HEK293T (cell line): Measurements from ENCODE around the gene UBE2I.

ENCODE experiments used
- CTCF ChIA-PET: fragments of 350-600 bp; formaldehyde crosslinking; extraction: SDS; loops from one replicate; lab custom pipeline; 2021; ENCODE audit warnings: antibody characterized with exemption, inconsistent platforms; lab: Yijun Ruan, JAX
- POLR2A ChIA-PET: fragments of 350-600 bp; formaldehyde crosslinking; extraction: SDS; loops from one replicate; lab custom pipeline; 2020; ENCODE audit warnings: antibody characterized with exemption, inconsistent platforms; lab: Yijun Ruan, JAX
- DNase-seq: peaks from one replicate; pipeline ENCODE4 v3.0.0; 2012; ENCODE audit warnings: mixed read lengths; ENCODE audit errors: extremely low spot score
- ARNT ChIP-seq: fragments of 450-650 bp; IDR thresholded peaks from 2 replicates; pipeline ENCODE4 v1.6.1; 2017; ENCODE audit warnings: mild to moderate bottlenecking
- BHLHE40 ChIP-seq: fragments of 450-650 bp; IDR thresholded peaks from 2 replicates; pipeline ENCODE4 v1.6.1; 2016; ENCODE audit warnings: mild to moderate bottlenecking, moderate library complexity, borderline replicate concordance
- CTBP1 ChIP-seq: fragments of 450-650 bp; IDR thresholded peaks from 2 replicates; pipeline ENCODE4 v1.6.1; 2016; ENCODE audit warnings: borderline replicate concordance
- ELF4 ChIP-seq: fragments of 450-650 bp; IDR thresholded peaks from 2 replicates; pipeline ENCODE4 v1.6.1; 2017; ENCODE audit warnings: antibody characterized with exemption
- FOXA1 ChIP-seq: fragments of 450-650 bp; IDR thresholded peaks from 2 replicates; pipeline ENCODE4 v1.6.1; 2016; ENCODE audit warnings: mild to moderate bottlenecking
- FOXK2 ChIP-seq: fragments of 450-650 bp; IDR thresholded peaks from 2 replicates; pipeline ENCODE4 v1.6.1; 2016; ENCODE audit warnings: mild to moderate bottlenecking
- FOXM1 ChIP-seq: fragments of 450-650 bp; IDR thresholded peaks from 2 replicates; pipeline ENCODE4 v1.6.1; 2017; ENCODE audit warnings: mild to moderate bottlenecking, borderline replicate concordance
- HDGF ChIP-seq: fragments of 450-650 bp; IDR thresholded peaks from 2 replicates; pipeline ENCODE4 v1.6.1; 2017; ENCODE audit warnings: antibody characterized with exemption, borderline replicate concordance
- L3MBTL2 ChIP-seq: fragments of 450-650 bp; conservative IDR thresholded peaks from 2 replicates; pipeline ENCODE4 v1.6.1; 2016; ENCODE audit warnings: mild to moderate bottlenecking
- LEF1 ChIP-seq: fragments of 450-650 bp; IDR thresholded peaks from 2 replicates; pipeline ENCODE4 v1.6.1; 2017; ENCODE audit warnings: mild to moderate bottlenecking, borderline replicate concordance
- NFRKB ChIP-seq: fragments of 450-650 bp; IDR thresholded peaks from 2 replicates; pipeline ENCODE4 v1.6.1; 2016; ENCODE audit warnings: mild to moderate bottlenecking, moderate library complexity
- PKNOX1 ChIP-seq: fragments of 450-650 bp; IDR thresholded peaks from 2 replicates; pipeline ENCODE4 v1.6.1; 2016
- SP1 ChIP-seq: fragments of 450-650 bp; IDR thresholded peaks from 2 replicates; pipeline ENCODE4 v1.6.1; 2017
- SUZ12 ChIP-seq: fragments of 450-650 bp; IDR thresholded peaks from 2 replicates; pipeline ENCODE4 v1.6.1; 2016; ENCODE audit warnings: mild to moderate bottlenecking
- TARDBP ChIP-seq: fragments of 450-650 bp; IDR thresholded peaks from 2 replicates; pipeline ENCODE4 v1.6.1; 2016
- ZNF384 ChIP-seq: fragments of 450-650 bp; IDR thresholded peaks from 2 replicates; pipeline ENCODE4 v1.6.1; 2016

UBE2I gene

GRCh38 chr16:1282324-1282973 is 27.0 kb upstream of the UBE2I start:
- no peak for TF ChIP-seq NFRKB
- TF ChIP-seq FOXA1: no peak
- no peak for TF ChIP-seq L3MBTL2
- TF ChIP-seq SP1: no peak
- no peak for TF ChIP-seq CTBP1
- no peak for TF ChIP-seq ARNT
- TF ChIP-seq TARDBP: no peak
- no peak for TF ChIP-seq FOXK2
- TF ChIP-seq SUZ12: no peak
- TF ChIP-seq ELF4: no peak
- TF ChIP-seq LEF1: no peak
- no peak for TF ChIP-seq BHLHE40
- TF ChIP-seq HDGF: no peak
- TF ChIP-seq ZNF384: no peak
- CTCF ChIA-PET: no interaction called here
- POLR2A ChIA-PET: no interaction called here

GRCh38 chr16:1283296-1283695 is 26.1 kb upstream of the UBE2I start:
- DNase-seq: no peak
- ChIA-PET POLR2A (no interaction called here), CTCF (no interaction called here)
- TF ChIP-seq FOXM1: no peak
- no peak for TF ChIP-seq ARNT
- TF ChIP-seq NFRKB: no peak
- no peak for TF ChIP-seq ELF4
- TF ChIP-seq FOXK2: no peak
- TF ChIP-seq FOXA1: no peak
- TF ChIP-seq ZNF384: no peak
- no peak for TF ChIP-seq L3MBTL2
- no peak for TF ChIP-seq SP1
- TF ChIP-seq SUZ12: no peak
- no peak for TF ChIP-seq BHLHE40
- no peak for TF ChIP-seq HDGF
- TF ChIP-seq CTBP1: no peak
- no peak for TF ChIP-seq LEF1
- no peak for TF ChIP-seq TARDBP
- no peak for TF ChIP-seq PKNOX1

More at GRCh38 chr16:1282324-1282973, 27.0 kb upstream of the UBE2I start:
- no peak for DNase-seq

- ChIA-PET CTCF (interaction anchor here (0.5 kb wide), 1 partner anchor 134 kb away, joined by 3 read pairs; no protein-coding TSS in a partner anchor), POLR2A (no interaction called here)
- TF ChIP-seq LEF1 (no peak), SP1 (no peak), HDGF (no peak), L3MBTL2 (no peak), ARNT (no peak), CTBP1 (no peak), ELF4 (no peak), FOXA1 (no peak), TARDBP (no peak), ZNF384 (no peak), BHLHE40 (no peak)
- no peak for DNase-seq
Measured at GRCh38 chr16:1283996-1284616, 25.3 kb upstream of the UBE2I start.

- POLR2A ChIA-PET: no interaction called here
- CTCF ChIA-PET: no interaction called here
- TF ChIP-seq CTBP1 (no peak), ZNF384 (no peak), FOXA1 (no peak), SP1 (no peak)
- DNase-seq: no peak
Measured at GRCh38 chr16:1285669-1286512, 23.5 kb upstream of the UBE2I start.

GRCh38 chr16:1286513-1287094 is 22.8 kb upstream of the UBE2I start:
- CTCF ChIA-PET: no interaction called here
- POLR2A ChIA-PET: no interaction called here
- no peak for TF ChIP-seq ELF4
- no peak for TF ChIP-seq ARNT
- no peak for TF ChIP-seq CTBP1
- no peak for TF ChIP-seq NFRKB
- DNase-seq: no peak

- ChIA-PET CTCF (interaction anchor here (1.5 kb wide), 1 partner anchor 12 kb away, joined by 3 read pairs; no protein-coding TSS in a partner anchor), POLR2A (no interaction called here)
- DNase-seq: no peak
Measured at GRCh38 chr16:1287982-1288670, 21.3 kb upstream of the UBE2I start.

More at GRCh38 chr16:1287982-1288670, 21.3 kb upstream of the UBE2I start:
- TF ChIP-seq PKNOX1: no peak
- TF ChIP-seq ARNT: no peak
- no peak for TF ChIP-seq ELF4
- no peak for TF ChIP-seq FOXK2
- no peak for TF ChIP-seq CTBP1
- no peak for TF ChIP-seq ZNF384
- no peak for TF ChIP-seq FOXM1
- no peak for TF ChIP-seq SP1
